Measurements from ENCODE around the gene FKBP5. TPM values are rescaled to one million over a fixed set of nuclear protein-coding genes. Genes with fewer than 3 reads are reported as not detected.

Gene FKBP5
- polyA plus RNA-seq, 2 of the 4 experiments (the other 2 are of a cell fraction) = 8.4 to 11.7 TPM

DNA sequence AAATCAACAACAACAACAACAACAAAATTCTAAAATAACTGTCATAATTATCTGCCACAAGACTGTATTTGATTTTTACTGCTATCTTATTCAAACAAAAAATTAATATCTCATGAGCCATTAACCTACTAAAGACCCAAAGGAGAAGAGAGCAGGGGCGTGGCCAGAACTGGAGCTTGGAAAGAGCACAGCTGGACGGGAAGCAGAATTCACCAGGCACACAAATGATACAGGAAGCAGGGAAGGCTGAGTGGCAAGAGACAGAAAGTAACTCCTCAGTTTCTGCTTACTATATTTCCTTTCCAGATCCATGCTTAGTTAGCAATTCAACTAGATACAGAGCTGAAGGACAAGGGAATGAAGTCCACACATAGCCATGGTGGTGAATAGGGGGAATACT, 54.4 kb downstream of the FKBP5 start:
- no peak overlapping the region for H3K4me3 ChIP-seq
- ATAC-seq (no peak), FAIRE-seq (no peak), DNase-seq (ENCODE audit: low read depth in 1 of 2, low spot score in 1 of 2) (no peak)
- H3K4me1 ChIP-seq = no peaks in the 10 kb centered on the region
- POLR2A ChIA-PET = no interaction called here
- H3K4me2 ChIP-seq = no peak overlapping the region
- WGBS (ENCODE audit: missing lambda C conversion rate) = 84% methylated on average over 2 of the region's 2 CpGs
- no peak overlapping the region for H3K27ac ChIP-seq
- TF ChIP-seq POLR2AphosphoS2 (conservative IDR thresholded peaks at IDR 0.05; ENCODE audit: low read length) = no peak
- TF ChIP-seq FOSB (CRISPR knock-in tag; IDR thresholded peaks at IDR 0.05) = no peak
- TF ChIP-seq CHD4 (IDR thresholded peaks at IDR 0.05; ENCODE audit: borderline replicate concordance) = no peak
- CTCF ChIA-PET = no interaction called here
- no peaks in the 10 kb centered on the region for H3K9me3 ChIP-seq

DNA sequence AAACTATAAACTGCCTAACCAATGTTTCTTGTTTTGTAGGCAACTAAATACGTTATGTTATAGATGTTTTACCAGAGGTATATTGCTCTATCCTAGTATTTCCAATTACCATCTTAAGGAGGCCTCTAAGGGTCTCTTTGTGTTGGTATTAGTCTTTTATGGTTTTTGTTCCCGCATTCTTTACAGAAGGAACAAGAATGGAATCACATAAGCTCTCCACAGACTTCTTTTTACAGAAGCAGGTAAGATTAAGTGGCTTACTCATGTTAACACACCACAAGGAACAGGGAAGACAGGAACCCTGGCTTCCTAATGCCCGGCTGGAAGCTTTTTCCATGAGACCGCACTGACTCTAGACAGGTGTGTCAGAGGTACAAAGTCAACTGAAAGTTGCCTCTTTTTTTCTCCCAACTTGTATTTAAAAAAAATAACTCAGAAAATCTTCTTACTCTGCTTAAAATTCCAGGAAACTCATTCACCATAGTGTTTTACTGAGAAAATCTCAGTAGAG, 55.1 kb downstream of the FKBP5 start:
- H3K4me1 ChIP-seq = no peaks in the 10 kb centered on the region
- POLR2A ChIA-PET = no interaction called here
- 93% methylated on average over 4 of the region's 4 CpGs for WGBS (ENCODE audit: missing lambda C conversion rate)
- no peaks in the 10 kb centered on the region for H3K9me3 ChIP-seq
- no peak for DNase-seq (ENCODE audit: low read depth in 1 of 2, low spot score in 1 of 2)
- ATAC-seq = no peak
- TF ChIP-seq, protein P1, sequence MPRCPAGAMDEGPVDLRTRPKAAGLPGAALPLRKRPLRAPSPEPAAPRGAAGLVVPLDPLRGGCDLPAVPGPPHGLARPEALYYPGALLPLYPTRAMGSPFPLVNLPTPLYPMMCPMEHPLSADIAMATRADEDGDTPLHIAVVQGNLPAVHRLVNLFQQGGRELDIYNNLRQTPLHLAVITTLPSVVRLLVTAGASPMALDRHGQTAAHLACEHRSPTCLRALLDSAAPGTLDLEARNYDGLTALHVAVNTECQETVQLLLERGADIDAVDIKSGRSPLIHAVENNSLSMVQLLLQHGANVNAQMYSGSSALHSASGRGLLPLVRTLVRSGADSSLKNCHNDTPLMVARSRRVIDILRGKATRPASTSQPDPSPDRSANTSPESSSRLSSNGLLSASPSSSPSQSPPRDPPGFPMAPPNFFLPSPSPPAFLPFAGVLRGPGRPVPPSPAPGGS (IDR thresholded peaks at IDR 0.05) = no peak
- TF ChIP-seq TFCP2L1 (CRISPR knock-in tag; IDR thresholded peaks at IDR 0.05) = no peak
- TF ChIP-seq ZSCAN20 (CRISPR knock-in tag; IDR thresholded peaks at IDR 0.05) = no peak
- no peak for TF ChIP-seq CBX8 (IDR thresholded peaks at IDR 0.05)
- TF ChIP-seq SREBF2 (IDR thresholded peaks at IDR 0.05) = no peak
- TF ChIP-seq FOXS1 (CRISPR knock-in tag; IDR thresholded peaks at IDR 0.05) = no peak
- no peak for TF ChIP-seq ELK1 (IDR thresholded peaks at IDR 0.05; ENCODE audit: low read depth, low read length)
- TF ChIP-seq, protein P2, sequence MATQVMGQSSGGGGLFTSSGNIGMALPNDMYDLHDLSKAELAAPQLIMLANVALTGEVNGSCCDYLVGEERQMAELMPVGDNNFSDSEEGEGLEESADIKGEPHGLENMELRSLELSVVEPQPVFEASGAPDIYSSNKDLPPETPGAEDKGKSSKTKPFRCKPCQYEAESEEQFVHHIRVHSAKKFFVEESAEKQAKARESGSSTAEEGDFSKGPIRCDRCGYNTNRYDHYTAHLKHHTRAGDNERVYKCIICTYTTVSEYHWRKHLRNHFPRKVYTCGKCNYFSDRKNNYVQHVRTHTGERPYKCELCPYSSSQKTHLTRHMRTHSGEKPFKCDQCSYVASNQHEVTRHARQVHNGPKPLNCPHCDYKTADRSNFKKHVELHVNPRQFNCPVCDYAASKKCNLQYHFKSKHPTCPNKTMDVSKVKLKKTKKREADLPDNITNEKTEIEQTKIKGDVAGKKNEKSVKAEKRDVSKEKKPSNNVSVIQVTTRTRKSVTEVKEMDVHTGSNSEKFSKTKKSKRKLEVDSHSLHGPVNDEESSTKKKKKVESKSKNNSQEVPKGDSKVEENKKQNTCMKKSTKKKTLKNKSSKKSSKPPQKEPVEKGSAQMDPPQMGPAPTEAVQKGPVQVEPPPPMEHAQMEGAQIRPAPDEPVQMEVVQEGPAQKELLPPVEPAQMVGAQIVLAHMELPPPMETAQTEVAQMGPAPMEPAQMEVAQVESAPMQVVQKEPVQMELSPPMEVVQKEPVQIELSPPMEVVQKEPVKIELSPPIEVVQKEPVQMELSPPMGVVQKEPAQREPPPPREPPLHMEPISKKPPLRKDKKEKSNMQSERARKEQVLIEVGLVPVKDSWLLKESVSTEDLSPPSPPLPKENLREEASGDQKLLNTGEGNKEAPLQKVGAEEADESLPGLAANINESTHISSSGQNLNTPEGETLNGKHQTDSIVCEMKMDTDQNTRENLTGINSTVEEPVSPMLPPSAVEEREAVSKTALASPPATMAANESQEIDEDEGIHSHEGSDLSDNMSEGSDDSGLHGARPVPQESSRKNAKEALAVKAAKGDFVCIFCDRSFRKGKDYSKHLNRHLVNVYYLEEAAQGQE (IDR thresholded peaks at IDR 0.05) = no peak
- no peak overlapping the region for H3K4me2 ChIP-seq
- no peak overlapping the region for H3K4me3 ChIP-seq
- H3K27ac ChIP-seq = no peak overlapping the region
- CTCF ChIA-PET = interaction anchor here (0.7 kb wide), 1 partner anchor 38 kb away, joined by 3 read pairs; no protein-coding TSS in a partner anchor
- no peak for FAIRE-seq

GRCh38 chr6:35629876-35630378, 58.8 kb downstream of the FKBP5 start:
- Histone ChIP-seq H3K27ac (no peak overlapping the region), H3K4me2 (no peak overlapping the region; the same call in 2 of the 3 replicates), H3K9me3 (no peaks in the 10 kb centered on the region), H3K4me1 (no peaks in the 10 kb centered on the region), H3K4me3 (no peak overlapping the region)
- DNase-seq (ENCODE audit: low read depth in 1 of 2, low spot score in 1 of 2) (no peak), FAIRE-seq (no peak), ATAC-seq (no peak)
- ChIA-PET POLR2A (no interaction called here), CTCF (no interaction called here)
- WGBS (ENCODE audit: missing lambda C conversion rate) = 93% methylated on average over 7 of the region's 7 CpGs
- TF ChIP-seq, protein P3, sequence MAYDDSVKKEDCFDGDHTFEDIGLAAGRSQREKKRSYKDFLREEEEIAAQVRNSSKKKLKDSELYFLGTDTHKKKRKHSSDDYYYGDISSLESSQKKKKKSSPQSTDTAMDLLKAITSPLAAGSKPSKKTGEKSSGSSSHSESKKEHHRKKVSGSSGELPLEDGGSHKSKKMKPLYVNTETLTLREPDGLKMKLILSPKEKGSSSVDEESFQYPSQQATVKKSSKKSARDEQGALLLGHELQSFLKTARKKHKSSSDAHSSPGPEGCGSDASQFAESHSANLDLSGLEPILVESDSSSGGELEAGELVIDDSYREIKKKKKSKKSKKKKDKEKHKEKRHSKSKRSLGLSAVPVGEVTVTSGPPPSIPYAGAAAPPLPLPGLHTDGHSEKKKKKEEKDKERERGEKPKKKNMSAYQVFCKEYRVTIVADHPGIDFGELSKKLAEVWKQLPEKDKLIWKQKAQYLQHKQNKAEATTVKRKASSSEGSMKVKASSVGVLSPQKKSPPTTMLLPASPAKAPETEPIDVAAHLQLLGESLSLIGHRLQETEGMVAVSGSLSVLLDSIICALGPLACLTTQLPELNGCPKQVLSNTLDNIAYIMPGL (CRISPR knock-in tag; IDR thresholded peaks at IDR 0.05; ENCODE audit: borderline replicate concordance) = no peak
- TF ChIP-seq HDAC2 (IDR thresholded peaks at IDR 0.05) = no peak
- no peak for TF ChIP-seq NPAS2 (CRISPR knock-in tag; IDR thresholded peaks at IDR 0.05; ENCODE audit: borderline replicate concordance)
